Panc1 (cell line): Measurements from ENCODE around the gene CREB5.

Source experiments
- POLR2AphosphoS5 ChIP-seq: IDR thresholded peaks from 2 replicates; pipeline ENCODE4 v1.6.1; 2012; ENCODE audit warnings: mild to moderate bottlenecking, low read depth, low read length, moderate library complexity
- TF ChIP-seq, protein P1 (sequence below): fragments of 450-650 bp; IDR thresholded peaks from 2 replicates; pipeline ENCODE4 v1.5.1; 2017; ENCODE audit warnings: mild to moderate bottlenecking

DNA sequence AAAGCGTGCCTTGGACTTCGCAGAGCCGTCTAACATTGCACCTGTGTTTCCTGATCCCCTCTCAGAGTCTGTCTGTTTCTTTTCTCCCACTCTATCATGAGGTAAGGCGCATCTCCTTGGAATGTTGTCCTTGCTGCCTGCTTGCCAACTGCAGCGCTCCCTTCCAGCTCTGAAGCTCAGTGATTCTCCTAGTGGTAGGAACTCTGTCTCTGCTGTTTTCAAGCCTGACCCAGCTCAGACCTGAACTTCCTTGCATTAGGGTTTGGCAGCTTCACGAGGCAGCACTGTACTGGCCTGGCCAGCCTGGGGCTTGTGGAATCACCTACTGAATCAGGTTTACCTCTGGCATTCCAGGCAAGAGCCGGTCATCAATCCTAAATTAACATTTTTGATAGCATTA is 123.9 kb downstream of the CREB5 start:
- TF ChIP-seq POLR2AphosphoS5, result no peak
- TF ChIP-seq, protein P1, sequence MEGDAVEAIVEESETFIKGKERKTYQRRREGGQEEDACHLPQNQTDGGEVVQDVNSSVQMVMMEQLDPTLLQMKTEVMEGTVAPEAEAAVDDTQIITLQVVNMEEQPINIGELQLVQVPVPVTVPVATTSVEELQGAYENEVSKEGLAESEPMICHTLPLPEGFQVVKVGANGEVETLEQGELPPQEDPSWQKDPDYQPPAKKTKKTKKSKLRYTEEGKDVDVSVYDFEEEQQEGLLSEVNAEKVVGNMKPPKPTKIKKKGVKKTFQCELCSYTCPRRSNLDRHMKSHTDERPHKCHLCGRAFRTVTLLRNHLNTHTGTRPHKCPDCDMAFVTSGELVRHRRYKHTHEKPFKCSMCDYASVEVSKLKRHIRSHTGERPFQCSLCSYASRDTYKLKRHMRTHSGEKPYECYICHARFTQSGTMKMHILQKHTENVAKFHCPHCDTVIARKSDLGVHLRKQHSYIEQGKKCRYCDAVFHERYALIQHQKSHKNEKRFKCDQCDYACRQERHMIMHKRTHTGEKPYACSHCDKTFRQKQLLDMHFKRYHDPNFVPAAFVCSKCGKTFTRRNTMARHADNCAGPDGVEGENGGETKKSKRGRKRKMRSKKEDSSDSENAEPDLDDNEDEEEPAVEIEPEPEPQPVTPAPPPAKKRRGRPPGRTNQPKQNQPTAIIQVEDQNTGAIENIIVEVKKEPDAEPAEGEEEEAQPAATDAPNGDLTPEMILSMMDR, result peak; percentile 52
